ENCODE results near the gene SLC5A12. TPM values are rescaled to one million over a fixed set of nuclear protein-coding genes. Genes with fewer than 3 reads are reported as not detected.

Gene SLC5A12
- total RNA-seq, 1 donor from 2014 or later: 3.6 TPM

- H3K4me1 Mint-ChIP-seq (ENCODE audit: low read depth): no peaks in the 10 kb centered on the region
- no peak for DNase-seq (ENCODE audit: low spot score, unreplicated experiment)
- no peak overlapping the region for H3K4me3 Mint-ChIP-seq (ENCODE audit: low read depth)
- H3K27ac Mint-ChIP-seq: no peak overlapping the region
- no peaks in the 10 kb centered on the region for H3K9me3 Mint-ChIP-seq (ENCODE audit: low read depth)
- H3K27me3 Mint-ChIP-seq: no peaks in the 10 kb centered on the region
- H3K36me3 Mint-ChIP-seq (ENCODE audit: insufficient read depth): no peaks in the 10 kb centered on the region
- TF ChIP-seq CTCF (IDR thresholded peaks at IDR 0.05; ENCODE audit: unreplicated experiment): no peak
Measured at GRCh38 chr11:26621132-26621531, 100.7 kb downstream of the SLC5A12 start.

GRCh38 chr11:26620282-26621045 lies 101.4 kb downstream of the SLC5A12 start:
- H3K36me3 Mint-ChIP-seq (ENCODE audit: insufficient read depth): no peaks in the 10 kb centered on the region
- no peak for DNase-seq (ENCODE audit: low spot score, unreplicated experiment)
- TF ChIP-seq CTCF (IDR thresholded peaks at IDR 0.05; ENCODE audit: unreplicated experiment): no peak
- no peak overlapping the region for H3K4me3 Mint-ChIP-seq (ENCODE audit: low read depth)
- H3K27me3 Mint-ChIP-seq: no peaks in the 10 kb centered on the region
- no peaks in the 10 kb centered on the region for H3K4me1 Mint-ChIP-seq (ENCODE audit: low read depth)
- no peaks in the 10 kb centered on the region for H3K9me3 Mint-ChIP-seq (ENCODE audit: low read depth)
- H3K27ac Mint-ChIP-seq: no peak overlapping the region

GRCh38 chr11:26618441-26618840 lies 103.4 kb downstream of the SLC5A12 start:
- Mint-ChIP-seq H3K27me3 (no peaks in the 10 kb centered on the region), H3K4me1 (ENCODE audit: low read depth) (no peaks in the 10 kb centered on the region), H3K9me3 (ENCODE audit: low read depth) (peaks cover 2% of the 10 kb centered on the region), H3K27ac (no peak overlapping the region), H3K36me3 (ENCODE audit: insufficient read depth) (no peaks in the 10 kb centered on the region), H3K4me3 (ENCODE audit: low read depth) (no peak overlapping the region)
- DNase-seq (ENCODE audit: low spot score, unreplicated experiment): no peak
- no peak for TF ChIP-seq CTCF (IDR thresholded peaks at IDR 0.05; ENCODE audit: unreplicated experiment)

Other genes starting within 250 kb of the SLC5A12 start
- gene MUC15, start 149.8 kb downstream of the SLC5A12 start, total RNA-seq: 0.31 and 0.53 TPM in 2 replicates